ENCODE results near the gene RYR1. TPM values are rescaled to one million over a fixed set of nuclear protein-coding genes. Genes with fewer than 3 reads are reported as not detected.
"Not testable (repeated sequence)": the region's sequence is repeated elsewhere in the genome, so short reads cannot be mapped to it uniquely, and the experiment has no call there.

The RYR1 gene
- total and polyA plus RNA-seq, 5 donors from 2014 or later, result 0.07 to 4.9 (median 0.41) TPM

- H3K4me3 Mint-ChIP-seq; ATAC-seq (ENCODE audit: low read depth in 2 of 2); H3K9me3 ChIP-seq (ENCODE audit: control insufficient read depth in 2 of 2, low read length in 2 of 2); H3K27ac ChIP-seq (ENCODE audit: insufficient read depth, low read length, poor library complexity, severe bottlenecking); H3K9me3 Mint-ChIP-seq; H3K4me3 ChIP-seq (ENCODE audit: low read depth, low read length); H3K27me3 ChIP-seq (ENCODE audit: control insufficient read depth, insufficient read depth, low read length); H3K27me3 Mint-ChIP-seq; DNase-seq: not testable (repeated sequence)
- Mint-ChIP-seq H3K4me1 (peaks cover 9 to 31% (median 16%) of the 10 kb centered on the region in 4 donors), H3K36me3 (peaks cover 33% of the 10 kb centered on the region), H3K27ac (peak overlapping the region in 1 of 3 donors; percentile 52)
- H3K36me3 ChIP-seq (ENCODE audit: control insufficient read depth, insufficient read depth, low read length), result peaks cover 53% of the 10 kb centered on the region
- H3K4me1 ChIP-seq (ENCODE audit: control insufficient read depth, insufficient read depth, low read length, poor library complexity, severe bottlenecking), result peaks cover 26% of the 10 kb centered on the region
Observed at GRCh38 chr19:38631811-38632475, 198.5 kb downstream of the RYR1 start.

- peaks cover 47% of the 10 kb centered on the region for H3K36me3 ChIP-seq (ENCODE audit: control insufficient read depth, insufficient read depth, low read length)
- no peak overlapping the region for H3K27ac ChIP-seq (ENCODE audit: insufficient read depth, low read length, poor library complexity, severe bottlenecking)
- Mint-ChIP-seq H3K4me3 (peak overlapping the region in 1 of 4 donors; percentile 15), H3K4me1 (peaks cover 11 to 38% (median 20%) of the 10 kb centered on the region in 4 donors), H3K27ac (peak overlapping the region in 1 of 3 donors; percentile 81), H3K36me3 (peaks cover 31% of the 10 kb centered on the region), H3K9me3 (no peaks in the 10 kb centered on the region), H3K27me3 (no peaks in the 10 kb centered on the region)
- no peak for ATAC-seq (ENCODE audit: low read depth in 2 of 2)
- H3K9me3 ChIP-seq (ENCODE audit: control insufficient read depth in 2 of 2, low read length in 2 of 2), result no peaks in the 10 kb centered on the region
- no peak for DNase-seq
- H3K27me3 ChIP-seq (ENCODE audit: control insufficient read depth, insufficient read depth, low read length), result no peaks in the 10 kb centered on the region
- peaks cover 32% of the 10 kb centered on the region for H3K4me1 ChIP-seq (ENCODE audit: control insufficient read depth, insufficient read depth, low read length, poor library complexity, severe bottlenecking)
- no peak overlapping the region for H3K4me3 ChIP-seq (ENCODE audit: low read depth, low read length)
Observed at GRCh38 chr19:38632476-38633213, 199.2 kb downstream of the RYR1 start.

GRCh38 chr19:38634757-38635482 is 201.4 kb downstream of the RYR1 start:
- Mint-ChIP-seq H3K27ac (peak overlapping the region; percentile 89 to 97 (median 92)), H3K9me3 (no peaks in the 10 kb centered on the region), H3K27me3 (no peaks in the 10 kb centered on the region), H3K4me3 (peak overlapping the region; percentile 2 to 73 (median 22)), H3K36me3 (peaks cover 22% of the 10 kb centered on the region), H3K4me1 (peaks cover 11 to 39% (median 21%) of the 10 kb centered on the region in 4 donors)
- H3K4me3 ChIP-seq (ENCODE audit: low read depth, low read length), result no peak overlapping the region
- H3K36me3 ChIP-seq (ENCODE audit: control insufficient read depth, insufficient read depth, low read length), result peaks cover 28% of the 10 kb centered on the region
- peaks cover 32% of the 10 kb centered on the region for H3K4me1 ChIP-seq (ENCODE audit: control insufficient read depth, insufficient read depth, low read length, poor library complexity, severe bottlenecking)
- peak overlapping the region; percentile 37 for H3K27ac ChIP-seq (ENCODE audit: insufficient read depth, low read length, poor library complexity, severe bottlenecking)
- no peak for ATAC-seq (ENCODE audit: low read depth in 2 of 2)
- H3K27me3 ChIP-seq (ENCODE audit: control insufficient read depth, insufficient read depth, low read length), result no peaks in the 10 kb centered on the region
- DNase-seq, result peak; percentile 66 to 71 (median 67)
- no peaks in the 10 kb centered on the region for H3K9me3 ChIP-seq (ENCODE audit: control insufficient read depth in 2 of 2, low read length in 2 of 2)

GRCh38 chr19:38635483-38636399 is 202.2 kb downstream of the RYR1 start:
- Mint-ChIP-seq H3K9me3 (no peaks in the 10 kb centered on the region), H3K4me1 (peaks cover 11 to 39% (median 21%) of the 10 kb centered on the region in 4 donors), H3K27me3 (no peaks in the 10 kb centered on the region), H3K36me3 (peaks cover 22% of the 10 kb centered on the region), H3K4me3 (no peak overlapping the region), H3K27ac (peak overlapping the region in 1 of 3 donors; percentile 42)
- H3K27ac ChIP-seq (ENCODE audit: insufficient read depth, low read length, poor library complexity, severe bottlenecking), result peak overlapping the region; percentile 70
- H3K36me3 ChIP-seq (ENCODE audit: control insufficient read depth, insufficient read depth, low read length), result peaks cover 25% of the 10 kb centered on the region
- no peaks in the 10 kb centered on the region for H3K9me3 ChIP-seq (ENCODE audit: control insufficient read depth in 2 of 2, low read length in 2 of 2)
- H3K4me3 ChIP-seq (ENCODE audit: low read depth, low read length), result no peak overlapping the region
- H3K4me1 ChIP-seq (ENCODE audit: control insufficient read depth, insufficient read depth, low read length, poor library complexity, severe bottlenecking), result peaks cover 32% of the 10 kb centered on the region
- ATAC-seq (ENCODE audit: low read depth in 2 of 2) (no peak), DNase-seq (no peak)
- H3K27me3 ChIP-seq (ENCODE audit: control insufficient read depth, insufficient read depth, low read length), result no peaks in the 10 kb centered on the region

Other genes with a start within 250 kb of the RYR1 start
- gene DPF1, start 209.5 kb upstream of the RYR1 start, total RNA-seq, result not detected
- not detected for gene DPF1, start 209.5 kb upstream of the RYR1 start, polyA plus RNA-seq
- 1.2 TPM for gene PPP1R14A, start 177.3 kb upstream of the RYR1 start, total RNA-seq
- gene PPP1R14A, start 177.3 kb upstream of the RYR1 start, polyA plus RNA-seq, result not detected
- 15.6 TPM for gene SPINT2, start 169.1 kb upstream of the RYR1 start, total RNA-seq
- 10 to 100 TPM; 36.0 to 70.4 (median 53.5) TPM for gene SPINT2, start 169.1 kb upstream of the RYR1 start, polyA plus RNA-seq
- not detected for gene C19orf33, start 129.4 kb upstream of the RYR1 start, total RNA-seq
- not detected for gene C19orf33, start 129.4 kb upstream of the RYR1 start, polyA plus RNA-seq
- gene YIF1B, start 117.7 kb upstream of the RYR1 start, total RNA-seq, result 22.9 TPM
- gene YIF1B, start 117.7 kb upstream of the RYR1 start, polyA plus RNA-seq, result 10 to 100 TPM; 34.4 to 47.7 (median 36.8) TPM
- gene KCNK6, start 113.8 kb upstream of the RYR1 start, total RNA-seq, result 8.7 TPM
- gene KCNK6, start 113.8 kb upstream of the RYR1 start, polyA plus RNA-seq, result 1 to 10 TPM; 2.6 to 4.6 (median 2.7) TPM
- 12.6 TPM for gene CATSPERG, start 97.9 kb upstream of the RYR1 start, total RNA-seq
- gene CATSPERG, start 97.9 kb upstream of the RYR1 start, polyA plus RNA-seq, result 1 to 10 TPM; 1.0 to 4.3 (median 1.9) TPM
- gene PSMD8, start 59.1 kb upstream of the RYR1 start, total RNA-seq, result 104 TPM
- 100 to 1,000 TPM; 177 to 254 (median 222) TPM for gene PSMD8, start 59.1 kb upstream of the RYR1 start, polyA plus RNA-seq
- gene GGN, start 45.7 kb upstream of the RYR1 start, total RNA-seq, result 0.91 TPM
- gene GGN, start 45.7 kb upstream of the RYR1 start, polyA plus RNA-seq, result not detected
- gene SPRED3, start 45.0 kb upstream of the RYR1 start, total RNA-seq, result 1.3 TPM
- under 1 TPM in 3 of 4 donors, not detected in 1; 0.06 to 0.13 (median 0.07) TPM for gene SPRED3, start 45.0 kb upstream of the RYR1 start, polyA plus RNA-seq
- 41.3 TPM for gene FAM98C, start 30.6 kb upstream of the RYR1 start, total RNA-seq
- 10 to 100 TPM; 17.2 to 20.8 (median 19.8) TPM for gene FAM98C, start 30.6 kb upstream of the RYR1 start, polyA plus RNA-seq
- 10.9 TPM for gene RASGRP4, start 7.5 kb upstream of the RYR1 start, total RNA-seq
- 1 to 10 TPM; 1.6 to 9.3 (median 5.0) TPM for gene RASGRP4, start 7.5 kb upstream of the RYR1 start, polyA plus RNA-seq
- gene MAP4K1, start 184.3 kb downstream of the RYR1 start, total RNA-seq, result 310 TPM
- 100 to 1,000 TPM; 117 to 164 (median 140) TPM for gene MAP4K1, start 184.3 kb downstream of the RYR1 start, polyA plus RNA-seq
- gene EIF3K, start 185.5 kb downstream of the RYR1 start, total RNA-seq, result 319 TPM
- 100 to 1,000 TPM; 429 to 508 (median 476) TPM for gene EIF3K, start 185.5 kb downstream of the RYR1 start, polyA plus RNA-seq
- gene ACTN4, start 214.0 kb downstream of the RYR1 start, total RNA-seq, result 323 TPM
- gene ACTN4, start 214.0 kb downstream of the RYR1 start, polyA plus RNA-seq, result 10 to 100 TPM; 11.2 to 22.2 (median 15.7) TPM

Measured in CD4-positive, CD25-positive, alpha-beta regulatory T cell (primary cell).